Measurements from ENCODE around the gene CACUL1. TPM values are rescaled to one million over a fixed set of nuclear protein-coding genes. Genes with fewer than 3 reads are reported as not detected.

The CACUL1 gene
- total RNA-seq, 1 experiment from 2014 or later: 38.5 TPM

GRCh38 chr10:118804262-118804773 is 49.5 kb upstream of the CACUL1 start:
- Histone ChIP-seq H3K4ac (ENCODE audit: low read depth, low read length) (no peak overlapping the region), H3K23me2 (ENCODE audit: insufficient read length, low read depth, low read length, poor library complexity, severe bottlenecking) (no peaks in the 10 kb centered on the region), H2BK20ac (ENCODE audit: low read depth, low read length, poor library complexity, severe bottlenecking) (no peak overlapping the region), H2AFZ (ENCODE audit: low read length) (no peak overlapping the region), H3K56ac (ENCODE audit: insufficient read length, low read depth, low read length) (no peak overlapping the region), H3K4me2 (ENCODE audit: insufficient read depth, insufficient read length, low read length) (no peak overlapping the region), H3K9ac (ENCODE audit: extremely low read depth, insufficient read length, low read length) (no peak overlapping the region), H3K4me1 (ENCODE audit: insufficient read depth, low read length) (no peaks in the 10 kb centered on the region; the same call in 1 of the 2 replicates), H4K20me1 (ENCODE audit: control insufficient read depth, insufficient read depth, insufficient read length) (no peaks in the 10 kb centered on the region), H2BK15ac (ENCODE audit: low read depth, low read length) (no peak overlapping the region), H4K5ac (ENCODE audit: insufficient read length, low read depth, low read length) (no peak overlapping the region), H3K14ac (ENCODE audit: insufficient read depth, low read length) (no peak overlapping the region), H3K27me3 (ENCODE audit: insufficient read depth, low read length) (no peaks in the 10 kb centered on the region), H3K9me3 (ENCODE audit: control insufficient read depth, low read depth, low read length) (no peaks in the 10 kb centered on the region), H2BK12ac (ENCODE audit: insufficient read length, low read depth, low read length) (no peak overlapping the region), H2AK5ac (ENCODE audit: insufficient read length, low read length) (no peak overlapping the region), H3K79me1 (ENCODE audit: insufficient read depth, low read depth, low read length, poor library complexity, severe bottlenecking) (no peaks in the 10 kb centered on the region), H4K8ac (replicated peaks; ENCODE audit: insufficient read length, low read depth, low read length) (no peak overlapping the region), H4K91ac (ENCODE audit: insufficient read length, low read depth, low read length) (no peak overlapping the region), H3K27ac (ENCODE audit: insufficient read length, low read depth, low read length) (no peak overlapping the region), H2BK5ac (ENCODE audit: insufficient read length, low read length) (no peak overlapping the region), H3K18ac (ENCODE audit: insufficient read length, low read depth, low read length) (no peak overlapping the region), H3K23ac (ENCODE audit: insufficient read length, low read depth, low read length) (no peak overlapping the region), H3K79me2 (ENCODE audit: insufficient read depth, low read length) (no peaks in the 10 kb centered on the region), H2BK120ac (ENCODE audit: low read depth, low read length, poor library complexity, severe bottlenecking) (no peak overlapping the region), H3T11ph (ENCODE audit: low read length) (no peak overlapping the region)
- no peaks in the 10 kb centered on the region; a peak in 1 of 5 replicates for H3K9me3 Mint-ChIP-seq
- no CpG with 5 or more reads among the region's 3 CpGs for WGBS (ENCODE audit: extremely low coverage, insufficient read length, low lambda C conversion rate)
- no peak overlapping the region for H3K4me3 Mint-ChIP-seq
- DNase-seq: no peak
- no peak overlapping the region; a peak in 1 of 7 replicates for H3K27ac Mint-ChIP-seq
- peaks cover 0 to 5% of the 10 kb centered on the region in 2 experiments; a peak in 3 of 4 replicates for H3K4me1 Mint-ChIP-seq
- no peaks in the 10 kb centered on the region for H3K36me3 Mint-ChIP-seq (ENCODE audit: insufficient read depth in 1 of 3, low read depth in 3 of 3)
- H3K27me3 Mint-ChIP-seq (ENCODE audit: low read depth): peaks cover 1% of the 10 kb centered on the region
- TF ChIP-seq, protein P1, sequence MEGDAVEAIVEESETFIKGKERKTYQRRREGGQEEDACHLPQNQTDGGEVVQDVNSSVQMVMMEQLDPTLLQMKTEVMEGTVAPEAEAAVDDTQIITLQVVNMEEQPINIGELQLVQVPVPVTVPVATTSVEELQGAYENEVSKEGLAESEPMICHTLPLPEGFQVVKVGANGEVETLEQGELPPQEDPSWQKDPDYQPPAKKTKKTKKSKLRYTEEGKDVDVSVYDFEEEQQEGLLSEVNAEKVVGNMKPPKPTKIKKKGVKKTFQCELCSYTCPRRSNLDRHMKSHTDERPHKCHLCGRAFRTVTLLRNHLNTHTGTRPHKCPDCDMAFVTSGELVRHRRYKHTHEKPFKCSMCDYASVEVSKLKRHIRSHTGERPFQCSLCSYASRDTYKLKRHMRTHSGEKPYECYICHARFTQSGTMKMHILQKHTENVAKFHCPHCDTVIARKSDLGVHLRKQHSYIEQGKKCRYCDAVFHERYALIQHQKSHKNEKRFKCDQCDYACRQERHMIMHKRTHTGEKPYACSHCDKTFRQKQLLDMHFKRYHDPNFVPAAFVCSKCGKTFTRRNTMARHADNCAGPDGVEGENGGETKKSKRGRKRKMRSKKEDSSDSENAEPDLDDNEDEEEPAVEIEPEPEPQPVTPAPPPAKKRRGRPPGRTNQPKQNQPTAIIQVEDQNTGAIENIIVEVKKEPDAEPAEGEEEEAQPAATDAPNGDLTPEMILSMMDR (conservative IDR thresholded peaks at IDR 0.05): no peak

Data from H9 (cell line).